Psoas muscle (tissue), 8 donors: ENCODE measurements around the gene OR11A1. TPM values are rescaled to one million over a fixed set of nuclear protein-coding genes. Genes with fewer than 3 reads are reported as not detected.

Source experiments
- ATAC-seq, 4 donors: fragments of 200-7000 bp; cut with Tn5 transposase; one replicate each; pipeline ENCODE4 v1.9.1; 2020; ENCODE audit warnings: moderate library complexity in 3 of 4, mild to moderate bottlenecking in 2 of 4
- DNase-seq, 2 donors: peaks; one replicate each; pipeline ENCODE4 v3.0.0-alpha.2; 2020
- H3K27ac ChIP-seq: fragments of 200-600 bp; one replicate; pipeline ENCODE4 v1.8.0; 2022
- H3K27me3 ChIP-seq, 3 donors: fragments of 200-600 bp in 1 of 3; one replicate each; pipeline versions ENCODE4 v1.6.1 to v1.8.0; 2013 to 2022; ENCODE audit warnings: low read length in 2 of 3, mild to moderate bottlenecking in 2 of 3, moderate library complexity in 1 of 3; ENCODE audit not compliant: insufficient read depth in 3 of 3
- H3K36me3 ChIP-seq, 2 donors: fragments of 200-600 bp in 1 of 2; one replicate each; pipeline versions ENCODE4 v1.6.1 to v1.8.0; 2013 to 2022; ENCODE audit warnings: low read depth in 1 of 2, mild to moderate bottlenecking in 1 of 2, moderate library complexity in 1 of 2; ENCODE audit not compliant: insufficient read depth in 1 of 2
- H3K4me1 ChIP-seq: fragments of 200-600 bp; one replicate; pipeline ENCODE4 v1.8.0; 2022
- H3K4me3 ChIP-seq: fragments of 200-600 bp; one replicate; pipeline ENCODE4 v1.8.0; 2022; ENCODE audit warnings: mild to moderate bottlenecking
- H3K9me3 ChIP-seq: fragments of 200-600 bp; one replicate; pipeline ENCODE4 v1.8.0; 2022
- WGBS, 3 donors: extraction: QIAGEN DNeasy Blood & Tissue Kit; methylation state at CpG; one replicate each; pipeline versions ENCODE4 v1.1.6 to v1.1.7; 2013; 5-methylcytosine and 5-hydroxymethylcytosine counted together
- intact Hi-C, 2 donors: fragments of 100-400 bp; cut with DNase I; formaldehyde crosslinking; loops; one replicate each; pipeline versions ENCODE4 v1.11.0 to v1.14.2; 2022
- polyA plus RNA-seq, 3 donors: library from polyadenylated mRNA; stranded (reverse); fragments of 200-250 nt; gene quantifications; one replicate each; pipeline ENCODE4 v1.2.3, GENCODE V29; 2013
- total RNA-seq, 4 donors: library from RNA; stranded (reverse); fragmentation: NEBNext Ultra II Directional in 2 of 4; extraction: Animal tissue kit (Norgen Biotek cat#: 25700) in 2 of 4; gene quantifications; one replicate each; pipeline versions ENCODE4 v1.2.1 to v1.2.4, GENCODE V29; 2021 to 2023
- TF ChIP-seq, protein P1 (sequence below): fragments of 200-600 bp; IDR thresholded peaks from one replicate; pipeline ENCODE4 v1.8.0; 2022; ENCODE audit warnings: antibody characterized with exemption
- donor health status: healthy with polysubstance abuse.
- donor health status: DM: no; HTN: no; CAD: no; lungs with moderate emphysema.
- donor health status: Bipolar disorder and iron deficiency.
- donor health status: healthy.
- donor health status: DM: yes; HTN: yes; CAD: no.
- donor health status: DM: no; HTN: no; CAD: no.
- donor health status: DM: no; HTN: no; CAD: no.
- donor health status: DM: yes; HTN: yes; CAD: no.

OR11A1 gene
- total and polyA plus RNA-seq, 7 donors, result not detected

DNA sequence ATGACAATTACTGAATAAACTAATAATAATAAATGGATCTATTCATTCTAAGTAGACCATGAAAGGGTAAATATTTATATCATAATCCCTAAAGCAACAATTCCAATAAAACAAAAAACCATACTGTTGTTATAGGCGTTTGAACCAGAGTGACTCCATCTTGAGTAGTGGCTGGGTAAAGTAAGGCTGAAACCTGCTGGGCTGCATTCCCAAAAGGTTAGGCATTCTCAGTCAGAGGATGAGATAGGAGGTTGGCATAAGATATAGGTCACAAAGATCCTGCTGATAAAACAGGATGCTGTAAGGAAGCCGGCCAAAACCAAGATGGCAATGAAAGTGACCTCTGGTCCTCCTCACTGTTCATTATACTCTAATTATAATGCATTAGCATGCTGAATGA is 8.4 kb upstream of the OR11A1 start:
- no peak for ATAC-seq

DNA sequence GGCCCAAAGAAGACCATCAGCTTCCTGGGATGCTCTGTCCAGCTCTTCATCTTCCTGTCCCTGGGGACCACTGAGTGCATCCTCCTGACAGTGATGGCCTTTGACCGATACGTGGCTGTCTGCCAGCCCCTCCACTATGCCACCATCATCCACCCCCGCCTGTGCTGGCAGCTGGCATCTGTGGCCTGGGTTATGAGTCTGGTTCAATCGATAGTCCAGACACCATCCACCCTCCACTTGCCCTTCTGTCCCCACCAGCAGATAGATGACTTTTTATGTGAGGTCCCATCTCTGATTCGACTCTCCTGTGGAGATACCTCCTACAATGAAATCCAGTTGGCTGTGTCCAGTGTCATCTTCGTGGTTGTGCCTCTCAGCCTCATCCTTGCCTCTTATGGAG is 5.2 kb upstream of the OR11A1 start:
- DNase-seq (no peak), ATAC-seq (no peak)
- no peak overlapping the region for H3K4me3 ChIP-seq
- H3K27me3 ChIP-seq, result no peaks in the 10 kb centered on the region
- H3K36me3 ChIP-seq, result no peaks in the 10 kb centered on the region
- 68 to 74% (median 73%) methylated on average over 6 of the region's 6 CpGs for WGBS, 3 donors
- no peaks in the 10 kb centered on the region for H3K4me1 ChIP-seq
- intact Hi-C loops, result no loop called here
- H3K9me3 ChIP-seq, result no peaks in the 10 kb centered on the region
- TF ChIP-seq, protein P1, sequence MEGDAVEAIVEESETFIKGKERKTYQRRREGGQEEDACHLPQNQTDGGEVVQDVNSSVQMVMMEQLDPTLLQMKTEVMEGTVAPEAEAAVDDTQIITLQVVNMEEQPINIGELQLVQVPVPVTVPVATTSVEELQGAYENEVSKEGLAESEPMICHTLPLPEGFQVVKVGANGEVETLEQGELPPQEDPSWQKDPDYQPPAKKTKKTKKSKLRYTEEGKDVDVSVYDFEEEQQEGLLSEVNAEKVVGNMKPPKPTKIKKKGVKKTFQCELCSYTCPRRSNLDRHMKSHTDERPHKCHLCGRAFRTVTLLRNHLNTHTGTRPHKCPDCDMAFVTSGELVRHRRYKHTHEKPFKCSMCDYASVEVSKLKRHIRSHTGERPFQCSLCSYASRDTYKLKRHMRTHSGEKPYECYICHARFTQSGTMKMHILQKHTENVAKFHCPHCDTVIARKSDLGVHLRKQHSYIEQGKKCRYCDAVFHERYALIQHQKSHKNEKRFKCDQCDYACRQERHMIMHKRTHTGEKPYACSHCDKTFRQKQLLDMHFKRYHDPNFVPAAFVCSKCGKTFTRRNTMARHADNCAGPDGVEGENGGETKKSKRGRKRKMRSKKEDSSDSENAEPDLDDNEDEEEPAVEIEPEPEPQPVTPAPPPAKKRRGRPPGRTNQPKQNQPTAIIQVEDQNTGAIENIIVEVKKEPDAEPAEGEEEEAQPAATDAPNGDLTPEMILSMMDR, result no peak
- H3K27ac ChIP-seq, result no peak overlapping the region

More for the DNA sequence above, 8.4 kb upstream of the OR11A1 start:
- no peaks in the 10 kb centered on the region for H3K9me3 ChIP-seq
- no peaks in the 10 kb centered on the region for H3K36me3 ChIP-seq
- H3K4me3 ChIP-seq, result no peak overlapping the region
- intact Hi-C loops, result no loop called here
- no peak for DNase-seq
- TF ChIP-seq, protein P1, result no peak
- no peaks in the 10 kb centered on the region for H3K27me3 ChIP-seq
- WGBS, 3 donors, result 72 to 85% (median 84%) methylated on average over 2 of the region's 2 CpGs
- H3K4me1 ChIP-seq, result no peaks in the 10 kb centered on the region
- H3K27ac ChIP-seq, result no peak overlapping the region

DNA sequence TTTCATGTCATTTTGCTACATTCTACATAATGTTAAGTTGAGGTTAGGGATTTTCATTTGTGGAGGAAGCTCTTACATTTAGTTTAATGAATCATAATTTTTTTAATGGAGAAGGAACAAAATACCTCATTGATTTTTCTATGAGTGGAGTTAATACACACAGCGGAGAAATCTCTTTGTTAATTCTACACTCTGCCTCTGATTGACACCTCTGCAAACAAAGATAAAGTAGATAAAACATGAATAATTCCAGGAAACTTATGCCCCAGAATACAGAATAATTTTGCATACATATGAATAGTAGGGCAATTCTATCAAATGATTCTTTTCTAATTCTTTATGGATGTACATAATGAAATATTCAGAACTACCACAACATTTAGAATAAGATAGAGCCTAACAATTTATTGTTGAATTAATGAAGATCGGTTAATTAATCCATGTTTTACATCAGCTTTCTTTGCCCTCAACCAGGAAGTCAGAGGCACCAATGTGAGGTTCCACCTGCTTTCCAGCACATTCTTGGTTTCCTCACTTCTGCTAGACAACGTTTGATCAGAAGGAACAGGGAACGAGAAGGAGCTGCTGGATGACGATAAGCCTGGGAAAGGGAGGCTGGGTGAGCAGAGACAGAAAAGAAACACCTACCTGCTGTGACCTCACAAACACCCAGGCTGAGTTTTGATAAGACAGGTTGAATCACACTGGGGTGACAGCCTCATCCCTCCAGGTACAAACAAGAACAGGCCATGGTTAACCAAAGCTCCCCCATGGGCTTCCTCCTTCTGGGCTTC is 4.3 kb upstream of the OR11A1 start:
- Histone ChIP-seq H3K4me3 (no peak overlapping the region), H3K27me3 (no peaks in the 10 kb centered on the region), H3K27ac (no peak overlapping the region), H3K9me3 (no peaks in the 10 kb centered on the region), H3K4me1 (no peaks in the 10 kb centered on the region), H3K36me3 (no peaks in the 10 kb centered on the region)
- ATAC-seq, result no peak
- no peak for DNase-seq
- intact Hi-C loops, result no loop called here
- WGBS, 3 donors, result 76 to 92% (median 86%) methylated on average over 5 of the region's 5 CpGs
- TF ChIP-seq, protein P1, result no peak

DNA sequence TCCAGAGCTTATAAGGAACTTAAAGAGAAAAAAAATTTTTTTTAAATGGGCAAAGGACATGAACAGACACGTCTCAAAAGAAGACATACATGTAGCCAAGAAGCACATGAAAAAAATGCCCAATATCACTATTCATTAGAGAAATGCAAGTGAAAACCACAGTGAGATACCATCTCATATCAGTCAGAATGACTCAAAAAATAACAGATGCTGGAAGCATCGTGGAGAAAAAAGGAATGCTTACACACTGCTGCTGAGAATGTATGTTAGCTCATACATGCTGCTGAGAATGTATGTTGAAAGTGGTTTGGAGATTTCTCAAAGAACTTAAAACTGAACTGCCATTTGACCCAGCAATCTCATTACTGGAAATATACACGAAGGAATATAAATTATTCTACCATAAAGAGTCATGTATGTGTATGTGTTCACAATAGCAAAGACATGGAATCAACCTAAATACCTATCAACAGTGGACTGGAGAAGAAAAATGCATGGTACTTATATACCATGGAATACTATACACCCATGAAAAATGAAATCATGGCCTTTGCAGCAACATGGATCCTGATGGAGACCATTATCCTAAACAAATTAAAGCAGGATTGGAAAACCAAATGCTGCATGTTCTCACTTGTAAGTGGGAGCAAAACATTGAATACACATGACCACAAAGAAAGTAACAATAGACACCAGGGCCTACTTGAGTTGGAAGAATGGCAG is 5.2 kb downstream of the OR11A1 start:
- H3K36me3 ChIP-seq, result no peaks in the 10 kb centered on the region
- TF ChIP-seq, protein P1, result no peak
- H3K4me3 ChIP-seq, result no peak overlapping the region
- H3K9me3 ChIP-seq, result no peaks in the 10 kb centered on the region
- H3K27me3 ChIP-seq, result no peaks in the 10 kb centered on the region
- ATAC-seq (no peak), DNase-seq (no peak)
- no peaks in the 10 kb centered on the region for H3K4me1 ChIP-seq
- intact Hi-C loops, result no loop called here
- 75 to 84% (median 84%) methylated on average over 3 of the region's 3 CpGs for WGBS, 3 donors
- H3K27ac ChIP-seq, result no peak overlapping the region
